Eye (tissue), 1 donor: ENCODE data around the gene RBM10.
"Not testable (repeated sequence)": the region's sequence is repeated elsewhere in the genome, so short reads cannot be mapped to it uniquely, and the experiment has no call there.

Source experiments
- DNase-seq: peaks from one replicate; pipeline ENCODE4 v3.0.0-alpha.2; 2015

The RBM10 gene

DNA sequence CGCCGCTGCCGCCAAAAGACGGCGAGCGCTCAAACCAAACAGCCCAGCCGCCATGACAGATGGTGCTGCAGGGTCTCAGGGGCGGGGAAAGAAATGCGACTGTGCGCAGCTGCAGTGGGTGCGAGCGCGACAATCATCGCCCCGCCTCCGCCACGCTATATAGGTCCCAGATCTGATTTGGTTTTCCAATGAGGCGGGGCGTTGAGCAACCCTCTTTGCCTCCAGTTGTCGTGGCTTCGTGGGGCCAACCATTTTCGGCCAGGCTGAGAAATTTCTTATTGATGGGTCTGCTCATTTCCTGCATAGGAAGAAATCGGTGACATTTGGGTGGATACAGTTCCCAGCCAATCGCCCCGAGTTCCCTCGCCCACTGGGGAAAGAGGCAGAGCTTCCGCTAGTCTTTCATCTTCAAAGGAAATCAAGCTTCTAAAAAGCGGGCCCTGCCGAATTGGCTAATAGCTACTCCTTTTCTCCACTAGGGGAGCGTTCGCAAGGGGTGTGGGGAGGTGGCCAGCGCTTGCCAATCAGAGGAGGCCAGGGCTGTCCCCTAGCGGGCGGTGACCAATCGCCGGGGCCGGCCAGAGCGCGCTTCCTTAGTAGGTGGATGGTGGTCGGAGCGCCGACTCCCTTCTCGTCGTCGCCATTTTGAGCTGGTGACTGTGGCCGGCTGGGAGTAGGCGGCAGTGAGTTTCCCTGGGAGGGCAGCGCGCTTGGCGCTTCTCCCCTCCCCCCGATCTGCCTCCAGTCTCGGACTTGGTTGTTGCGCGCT is at the start of gene RBM10, which contains the start of gene NDUFB11:
TSS of gene RBM10 (plus strand) at position 596 of the 769 bp plus-strand sequence. CDS start 2,261 bp downstream, outside the sequence.
TSS of gene NDUFB11 (minus strand) at position 77 of the 769 bp plus-strand sequence. CDS start at position 54, 23 bp downstream.
- peak; percentile 95 for DNase-seq

DNA sequence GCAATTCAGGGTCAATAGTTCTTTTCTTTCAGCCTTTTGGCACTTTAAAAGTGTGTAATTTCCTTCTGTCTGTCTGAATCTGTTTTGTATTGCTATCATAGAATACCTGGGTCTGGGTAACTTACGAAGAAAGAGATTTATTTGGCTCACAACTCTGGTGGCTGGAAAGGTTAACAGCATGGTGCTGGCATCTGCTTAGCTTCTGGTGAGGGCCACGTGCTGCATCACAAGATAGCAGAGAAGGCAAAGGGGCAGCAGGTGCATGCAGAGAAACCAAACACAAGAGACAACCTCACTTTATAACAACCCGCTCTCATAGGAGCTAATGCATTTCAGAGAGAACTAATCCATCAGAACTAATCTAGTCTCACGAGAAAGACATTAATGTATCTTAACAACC is 48.0 kb upstream of the RBM10 start:
- peak; percentile 24 for DNase-seq

GRCh38 chrX:47098338-47099094 is 46.5 kb upstream of the RBM10 start:
- no peak for DNase-seq

DNA sequence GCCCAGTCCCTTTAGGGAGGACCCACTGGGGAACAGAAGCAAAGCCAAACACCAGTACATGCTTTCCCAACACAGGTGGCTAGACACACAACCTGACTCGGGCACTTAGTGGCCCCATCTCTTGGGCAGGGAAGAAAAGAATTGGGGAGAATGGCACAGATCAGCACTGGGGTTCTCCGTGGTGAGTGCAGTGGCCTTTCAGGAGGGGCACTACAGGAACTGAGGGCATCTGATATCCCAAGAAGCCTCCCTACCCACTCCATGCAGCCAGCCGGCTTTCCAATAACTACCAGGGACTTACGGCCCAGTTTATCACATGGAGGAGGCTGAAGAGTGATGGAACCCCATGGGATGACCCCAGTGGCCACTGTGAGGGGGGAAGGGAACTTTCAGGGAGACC is 43.8 kb upstream of the RBM10 start:
- no peak for DNase-seq

GRCh38 chrX:47110936-47111615 is 33.9 kb upstream of the RBM10 start:
- DNase-seq = not testable (repeated sequence)

GRCh38 chrX:47112316-47112954 is 32.6 kb upstream of the RBM10 start:
- DNase-seq = no peak

DNA sequence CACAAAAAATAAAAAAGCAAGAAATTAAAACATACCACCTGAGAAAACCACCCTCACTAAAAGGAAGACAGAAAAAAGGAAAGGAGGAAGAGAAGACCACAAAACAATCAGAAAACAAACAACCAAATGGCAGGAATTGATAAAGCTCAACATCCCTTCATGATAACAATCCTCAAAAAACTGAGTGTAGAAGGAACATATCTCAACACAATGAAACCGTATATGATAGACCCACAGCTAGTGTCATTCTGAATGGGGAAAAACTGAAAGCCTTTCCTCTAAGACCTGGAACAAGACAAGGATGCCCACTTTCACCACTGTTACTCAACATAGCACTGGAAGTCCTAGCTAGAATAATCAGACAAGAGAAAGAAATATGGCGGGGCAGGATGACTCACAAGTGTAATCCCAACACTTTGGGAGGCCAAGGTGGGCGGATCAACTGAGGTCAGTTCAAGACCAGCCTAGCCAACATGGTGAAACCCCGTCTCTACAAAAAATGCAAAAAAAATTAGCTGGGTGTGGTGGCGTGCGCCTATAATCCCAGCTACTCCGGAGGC is 28.4 kb upstream of the RBM10 start:
- not testable (repeated sequence) for DNase-seq

GRCh38 chrX:47124466-47124865 is 20.6 kb upstream of the RBM10 start:
- DNase-seq = not testable (repeated sequence)

DNA sequence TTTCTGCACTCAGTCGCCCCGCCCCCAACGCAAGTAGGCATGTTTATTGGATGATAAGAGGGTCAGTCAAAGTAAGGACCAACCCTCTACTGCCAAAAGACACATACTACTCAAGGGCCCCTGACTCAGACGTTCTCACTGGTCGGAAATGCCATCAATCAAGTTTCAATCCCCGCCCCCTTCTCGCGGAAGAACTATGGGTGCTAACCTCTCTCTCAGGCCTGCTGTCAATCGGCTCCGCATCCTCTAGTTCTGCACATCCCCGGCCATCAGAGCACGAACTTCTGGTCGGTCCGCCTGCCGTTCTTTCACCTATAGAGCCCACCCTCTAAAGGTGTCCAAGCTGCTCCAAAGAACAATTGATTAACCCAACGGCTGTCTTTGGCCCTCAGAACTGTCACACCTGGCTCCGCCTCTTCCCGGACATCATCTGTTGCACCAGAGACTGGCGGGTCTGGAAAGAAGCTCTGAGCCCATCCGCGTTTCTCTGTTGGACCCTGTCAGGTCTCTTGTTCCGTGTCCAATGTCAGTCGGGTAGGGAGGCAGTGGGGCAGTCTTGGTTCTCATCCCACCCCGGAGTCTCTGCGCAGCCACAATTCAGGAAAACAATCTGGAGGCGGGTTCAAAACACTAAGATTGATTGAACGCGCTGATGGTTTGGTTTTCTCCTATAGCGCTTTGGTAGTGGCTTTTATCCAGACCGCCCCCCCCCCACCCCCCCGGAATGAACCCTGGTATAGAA is 15.7 kb upstream of the RBM10 start:
- DNase-seq = peak; percentile 98

GRCh38 chrX:47129899-47130358 is 15.1 kb upstream of the RBM10 start:
- peak; percentile 30 for DNase-seq

DNA sequence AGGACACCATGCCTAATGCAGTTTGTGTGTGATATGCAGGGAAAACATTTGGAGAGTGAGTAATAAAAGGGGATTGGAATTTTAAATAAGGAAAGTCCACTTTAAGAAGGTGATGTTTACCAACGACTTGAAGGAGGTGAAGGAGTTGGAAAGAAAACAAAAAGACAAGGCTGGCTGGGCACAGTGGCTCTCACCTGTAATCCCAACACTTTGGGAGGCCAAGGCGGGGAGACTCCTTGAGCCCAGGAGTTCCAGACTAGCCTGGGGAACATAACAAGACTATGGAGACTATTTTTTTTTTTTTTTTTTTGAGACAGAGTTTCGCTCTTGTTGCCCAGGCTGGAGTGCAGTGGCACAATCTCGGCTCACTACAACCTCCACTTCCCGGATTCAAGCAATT is 11.5 kb upstream of the RBM10 start:
- DNase-seq = no peak

- DNase-seq = not testable (repeated sequence)
Measured at GRCh38 chrX:47135650-47136049, 9.4 kb upstream of the RBM10 start.

GRCh38 chrX:47138171-47138570 is 6.8 kb upstream of the RBM10 start:
- no peak for DNase-seq

GRCh38 chrX:47143894-47144625 is 961 bp upstream of the RBM10 start:
- DNase-seq = peak; percentile 68

DNA sequence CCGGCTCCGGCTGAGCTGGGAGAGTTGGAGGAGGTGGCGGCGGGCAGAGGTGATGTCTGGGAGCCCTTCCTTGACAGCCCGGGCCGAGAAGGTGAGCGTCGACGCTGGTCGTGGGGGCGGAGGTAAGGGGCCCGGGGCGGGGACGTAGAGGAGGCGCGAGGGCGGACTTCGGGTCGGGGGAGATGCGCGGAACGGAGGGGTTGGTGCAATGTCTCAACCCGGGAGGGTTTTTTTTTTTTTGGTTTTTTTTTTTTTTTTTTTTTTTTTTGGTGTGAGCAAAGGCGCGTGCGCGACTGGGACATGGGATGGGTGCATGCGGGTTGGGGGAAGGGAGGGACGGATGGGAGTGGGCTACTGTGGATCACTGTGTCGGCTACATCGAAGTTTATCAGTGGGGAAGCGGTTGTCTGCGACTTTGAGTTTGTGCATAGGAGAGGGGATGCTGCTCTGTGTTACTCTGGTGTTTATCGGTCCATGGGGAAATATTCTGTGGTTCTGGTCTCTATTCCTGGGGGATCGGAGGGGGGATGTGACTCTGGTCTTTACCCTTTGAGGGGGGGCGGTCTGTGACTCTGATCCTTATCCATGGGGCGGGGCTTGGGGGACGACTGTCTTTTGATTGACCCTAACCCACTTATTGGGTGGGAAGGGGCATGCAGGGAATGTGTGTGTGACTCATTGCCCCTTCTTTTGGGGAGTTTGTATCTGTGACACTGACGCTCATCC is 537 bp downstream of the RBM10 start:
- no peak for DNase-seq

DNA sequence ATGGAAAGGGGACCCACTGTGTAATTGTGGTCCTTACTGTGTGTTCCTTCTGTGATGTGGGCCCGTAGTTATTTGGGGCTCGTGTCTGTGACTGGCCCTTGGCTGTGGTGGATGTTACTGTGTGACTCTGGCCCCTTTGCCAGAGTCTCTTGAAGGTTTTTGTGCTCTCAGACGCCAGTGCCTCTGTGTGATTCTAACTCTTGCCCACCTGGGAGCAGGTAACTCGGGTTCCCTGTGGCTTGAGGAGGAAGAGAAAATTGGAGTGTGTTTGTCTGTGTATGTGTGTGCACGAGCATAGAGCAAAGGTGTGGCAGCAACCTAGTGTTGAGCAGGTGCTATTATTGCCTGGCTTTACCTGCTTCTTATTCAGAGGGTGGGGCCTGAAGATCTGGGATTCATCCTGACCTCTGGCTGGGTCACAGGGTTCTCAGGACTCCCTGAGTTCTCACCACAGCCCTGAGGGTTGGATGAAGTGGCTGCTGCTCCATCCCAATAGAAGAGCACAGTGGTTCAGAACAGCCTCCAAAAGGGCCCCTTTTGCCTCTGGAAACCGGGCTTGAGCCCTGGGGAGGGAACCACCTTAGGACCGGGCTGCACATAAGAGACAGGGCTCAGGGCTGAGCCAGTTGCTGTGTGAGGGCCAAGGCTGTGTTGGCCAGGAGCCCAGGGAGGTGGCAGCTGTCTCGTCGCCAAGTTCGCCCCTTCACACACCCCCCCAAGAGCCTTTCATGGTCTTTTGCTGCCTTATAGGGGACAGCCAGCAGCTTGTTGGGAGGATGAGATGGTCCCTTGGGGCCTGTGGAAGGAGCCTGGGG is 1.3 kb downstream of the RBM10 start:
- no peak for DNase-seq

- DNase-seq = no peak
Measured at GRCh38 chrX:47146936-47147859, 2.2 kb downstream of the RBM10 start.

DNA sequence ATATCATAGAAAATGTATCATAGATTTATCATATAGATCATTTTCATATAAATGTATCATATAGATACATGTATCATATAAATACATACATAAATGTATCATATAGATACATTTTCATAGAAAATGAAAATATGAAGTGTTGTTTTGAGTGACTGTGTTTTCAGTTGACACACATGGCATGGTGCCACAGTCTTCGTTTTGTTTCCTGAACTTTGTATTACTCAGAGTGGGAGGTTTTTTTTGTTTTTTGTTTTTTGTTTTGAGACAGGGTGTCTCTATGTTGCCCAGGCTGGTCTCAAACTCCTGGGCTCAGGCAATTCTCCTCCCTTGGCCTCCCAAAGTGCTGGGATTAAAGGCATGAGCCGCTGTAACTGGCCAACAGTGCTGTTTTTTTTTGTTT is 3.9 kb downstream of the RBM10 start:
- DNase-seq = no peak
